ENCODE results near the gene RRAS.

RRAS gene

GRCh38 chr19:49677231-49677900 is 37.4 kb upstream of the RRAS start, which contains the start of gene PRMT1:
TSS of gene PRMT1 (plus strand) at chr19:49677271. CDS start at chr19:49677281, 10 bp downstream.
- no peak for DNase-seq (ENCODE audit: extremely low read depth in 1 of 2, low read depth in 1 of 2)

DNA sequence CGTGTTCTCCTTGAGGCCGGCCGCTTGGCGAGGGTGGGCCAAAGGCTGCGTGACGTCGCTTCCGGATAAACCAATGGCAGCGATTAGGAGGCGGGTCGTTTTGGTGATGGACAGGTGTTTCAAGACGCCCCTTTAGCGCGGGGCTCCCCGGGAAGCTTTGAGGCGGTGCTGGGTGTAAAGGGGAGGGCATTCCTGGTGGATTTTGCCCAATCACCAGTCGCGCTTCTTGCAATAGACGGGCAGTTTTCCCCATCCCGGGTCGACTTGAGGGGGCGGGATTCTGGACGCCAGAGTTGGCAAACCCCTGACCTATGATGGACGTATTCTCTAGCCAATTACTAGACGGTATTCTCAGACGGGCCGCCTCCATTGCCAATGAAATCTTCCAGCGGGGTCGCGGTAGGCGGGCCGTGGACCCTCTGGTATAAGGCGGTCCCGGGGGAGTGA is 36.9 kb upstream of the RRAS start:
- peak; percentile 97 to 99 for DNase-seq (ENCODE audit: extremely low read depth in 1 of 2, low read depth in 1 of 2)

DNA sequence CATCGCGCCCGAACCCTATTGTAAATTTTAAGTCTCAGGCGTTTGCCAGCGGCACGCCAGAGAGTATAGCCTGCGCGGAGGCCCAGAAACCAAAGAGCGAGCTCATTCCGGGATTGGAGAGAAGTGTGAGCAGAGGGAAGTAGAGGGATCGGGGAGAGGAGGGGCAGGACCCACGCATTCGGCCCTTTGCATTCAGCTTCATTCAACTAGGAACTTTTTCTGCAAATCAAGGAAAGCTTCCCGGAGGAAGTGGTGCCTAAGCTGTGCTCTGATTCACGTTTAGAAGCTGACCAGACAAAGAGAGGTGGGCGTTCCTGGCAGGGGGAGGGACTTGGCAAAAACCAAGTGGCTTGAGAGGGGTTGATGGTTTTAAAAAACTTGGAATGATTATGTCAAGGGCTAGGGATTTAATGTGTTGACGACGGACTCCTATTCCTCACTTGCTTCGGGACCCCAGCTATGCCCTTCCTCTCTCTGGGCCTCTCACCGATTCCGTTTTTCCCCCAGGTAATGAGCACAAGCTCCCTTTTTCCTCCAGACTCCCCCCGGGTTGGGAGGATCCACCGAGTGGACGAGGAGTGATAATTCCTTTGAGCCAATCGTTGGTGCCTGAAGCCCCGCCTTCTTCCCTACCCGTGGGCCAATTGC is 36.3 kb upstream of the RRAS start:
- peak; percentile 46 to 56 for DNase-seq (ENCODE audit: extremely low read depth in 1 of 2, low read depth in 1 of 2)

- DNase-seq (ENCODE audit: extremely low read depth in 1 of 2, low read depth in 1 of 2), result peak in 1 of 2 donors; percentile 59
Observed at GRCh38 chr19:49672131-49672919, 32.4 kb upstream of the RRAS start.

- no peak for DNase-seq (ENCODE audit: extremely low read depth in 1 of 2, low read depth in 1 of 2)
Observed at GRCh38 chr19:49669516-49669915, 29.6 kb upstream of the RRAS start.

DNA sequence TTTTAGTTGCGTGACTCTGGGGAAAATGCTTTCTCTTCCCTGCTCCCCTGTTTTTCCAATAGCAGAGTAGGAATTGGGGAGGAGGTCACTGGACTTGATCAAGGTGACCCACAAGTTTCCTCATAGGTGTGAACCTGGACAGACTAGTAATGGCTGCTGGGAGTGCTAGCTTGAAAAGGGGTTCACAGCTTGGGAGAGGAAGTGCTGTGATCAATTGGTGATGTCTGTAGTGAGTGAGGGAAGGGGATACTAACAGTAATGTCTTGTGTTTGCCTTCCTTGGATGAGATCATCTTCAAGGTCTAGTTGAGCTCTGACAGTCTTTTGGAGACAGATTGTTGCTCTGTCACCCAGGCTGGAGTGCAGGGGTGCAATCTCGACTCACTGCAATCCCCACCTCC is 27.5 kb upstream of the RRAS start:
- DNase-seq (ENCODE audit: extremely low read depth in 1 of 2, low read depth in 1 of 2), result no peak

DNA sequence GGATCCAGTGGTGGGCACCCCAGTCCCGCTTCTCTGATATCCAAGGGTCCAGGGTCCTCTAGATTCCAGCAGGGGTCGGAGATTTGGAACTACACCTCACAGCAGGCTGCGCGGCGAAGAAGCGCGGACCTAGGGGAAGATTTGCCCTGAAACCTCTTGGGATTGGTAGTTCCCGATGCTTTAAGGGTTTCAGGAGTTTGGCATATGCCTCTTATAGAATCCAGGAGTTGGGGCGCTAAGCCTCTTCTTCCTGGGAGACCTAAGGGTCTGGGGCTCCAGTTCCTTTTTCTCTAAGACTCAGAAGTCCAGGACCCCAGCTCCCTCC is 26.1 kb upstream of the RRAS start:
- no peak for DNase-seq (ENCODE audit: extremely low read depth in 1 of 2, low read depth in 1 of 2)

GRCh38 chr19:49665351-49666119 is 25.6 kb upstream of the RRAS start, which contains the start of the genes BCL2L12 and IRF3:
TSS of gene BCL2L12 (plus strand) at chr19:49665933. CDS start at chr19:49666693, 760 bp downstream.
TSS of gene IRF3 (minus strand) at chr19:49665857. CDS start at chr19:49664838, 1,019 bp downstream.
- DNase-seq (ENCODE audit: extremely low read depth in 1 of 2, low read depth in 1 of 2), result peak; percentile 94 to 97

- DNase-seq (ENCODE audit: extremely low read depth in 1 of 2, low read depth in 1 of 2), result no peak
Observed at GRCh38 chr19:49665036-49665350, 25.1 kb upstream of the RRAS start.

GRCh38 chr19:49664171-49665035 is 24.5 kb upstream of the RRAS start:
- DNase-seq (ENCODE audit: extremely low read depth in 1 of 2, low read depth in 1 of 2), result peak; percentile 75 to 84

DNA sequence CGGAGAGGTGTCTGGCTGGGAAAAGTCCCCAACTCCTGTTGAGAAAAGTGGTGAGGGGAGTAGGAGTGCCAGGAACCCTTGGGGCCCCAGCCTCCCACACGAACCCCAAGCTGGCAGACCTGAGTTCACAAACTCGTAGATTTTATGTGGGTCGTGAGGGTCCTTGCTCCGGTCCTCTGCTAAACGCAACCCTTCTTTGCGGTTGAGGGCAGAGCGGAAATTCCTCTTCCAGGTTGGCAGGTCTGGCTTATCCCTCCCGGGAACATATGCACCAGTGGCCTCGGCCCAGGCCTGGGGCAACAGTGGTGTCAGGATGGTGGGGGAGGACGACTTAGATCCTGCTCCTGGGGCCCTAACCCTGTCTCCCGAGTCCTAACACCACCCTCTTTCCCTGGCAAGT is 23.3 kb upstream of the RRAS start:
- DNase-seq (ENCODE audit: extremely low read depth in 1 of 2, low read depth in 1 of 2), result no peak

DNA sequence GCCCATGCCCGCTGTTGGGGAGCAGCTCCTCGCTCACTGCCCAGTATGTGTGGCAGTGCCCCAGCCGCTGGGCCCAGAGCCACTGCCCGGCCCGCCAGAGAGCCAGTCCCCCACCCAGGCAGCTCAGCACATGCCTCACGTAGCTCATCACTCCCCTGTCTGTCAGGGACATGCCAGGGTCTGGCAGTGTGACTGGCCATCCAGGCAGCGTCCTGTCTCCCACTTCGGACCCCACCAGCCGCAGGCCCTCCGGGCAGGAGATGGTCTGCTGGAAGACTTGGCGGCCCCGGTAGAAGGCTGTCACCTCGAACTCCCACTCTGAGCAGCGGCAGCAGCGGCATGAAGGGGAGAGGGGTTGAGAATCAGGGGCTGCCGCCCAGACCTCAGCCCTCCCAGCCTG is 22.1 kb upstream of the RRAS start:
- no peak for DNase-seq (ENCODE audit: extremely low read depth in 1 of 2, low read depth in 1 of 2)

DNA sequence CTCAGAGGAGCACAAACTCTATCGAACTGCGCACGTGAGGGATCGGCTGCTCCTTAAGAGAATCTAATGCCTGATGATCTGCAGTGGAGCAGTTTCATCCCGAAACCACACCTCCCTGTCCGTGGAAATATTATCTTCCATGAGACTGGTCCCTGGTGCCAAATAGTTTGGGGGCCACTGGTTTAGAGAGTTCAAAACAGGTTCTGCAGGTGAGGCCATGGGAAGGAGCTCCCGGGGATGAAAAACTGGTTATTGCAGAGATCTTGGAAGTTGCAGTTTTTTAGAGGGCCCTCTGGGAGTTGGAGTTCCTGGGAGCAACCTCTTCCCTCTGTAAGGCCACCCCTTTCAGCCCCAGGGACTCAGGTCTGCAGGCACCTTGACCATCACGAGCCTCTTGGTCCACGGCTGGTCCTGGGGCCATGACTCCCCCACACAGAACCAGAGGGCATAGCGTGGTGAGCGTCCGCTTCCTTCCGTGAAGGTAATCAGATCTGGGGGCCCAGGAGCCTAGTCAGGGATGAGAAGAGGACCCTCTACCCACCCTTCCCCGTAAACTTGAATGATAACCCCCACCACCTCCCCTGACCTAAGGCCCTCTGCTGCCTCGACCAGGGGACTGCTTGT is 20.5 kb upstream of the RRAS start:
- no peak for DNase-seq (ENCODE audit: extremely low read depth in 1 of 2, low read depth in 1 of 2)

DNA sequence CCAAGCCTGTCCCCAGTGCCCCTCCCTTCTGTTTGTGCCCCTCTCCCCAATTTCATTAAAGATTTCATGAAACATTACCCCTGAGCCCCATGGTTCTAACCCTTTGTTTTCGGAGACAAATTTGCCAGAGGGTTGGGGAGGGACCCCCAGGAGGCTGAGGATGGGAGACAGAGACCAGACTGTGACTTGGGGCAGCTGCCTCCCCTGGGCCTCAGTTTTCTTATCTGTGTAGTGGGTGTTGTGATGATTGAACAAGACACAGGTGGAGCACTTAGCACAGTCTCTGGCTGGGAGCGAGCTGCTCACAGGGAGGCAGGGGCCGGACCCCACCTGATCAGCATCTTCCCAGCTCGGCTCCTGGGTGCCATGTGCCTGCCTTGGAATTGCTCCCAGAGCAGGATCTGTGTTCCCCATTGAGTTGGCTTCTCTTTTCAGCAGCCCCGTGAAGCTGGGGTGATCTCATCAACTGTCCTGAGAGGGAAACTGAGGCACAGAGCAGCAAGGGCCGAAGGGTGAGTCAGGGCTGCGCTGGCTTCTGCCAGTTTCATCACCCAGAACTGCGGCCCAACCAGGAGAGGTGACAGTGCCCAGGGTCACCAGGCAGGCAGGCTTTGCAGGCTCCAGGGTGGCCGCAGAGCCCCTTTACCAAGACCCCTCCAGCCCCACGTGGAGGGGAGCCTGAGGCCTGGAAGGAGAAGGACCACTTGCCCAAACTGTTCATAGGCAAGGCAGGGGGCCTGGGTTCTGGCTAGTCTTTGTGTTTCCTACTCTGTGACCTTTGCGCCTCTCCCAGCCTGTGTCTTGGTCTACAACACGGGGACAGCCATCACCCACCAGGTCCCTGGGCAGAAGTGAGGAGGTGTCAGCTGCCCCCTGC is 18.9 kb upstream of the RRAS start:
- no peak for DNase-seq (ENCODE audit: extremely low read depth in 1 of 2, low read depth in 1 of 2)

DNA sequence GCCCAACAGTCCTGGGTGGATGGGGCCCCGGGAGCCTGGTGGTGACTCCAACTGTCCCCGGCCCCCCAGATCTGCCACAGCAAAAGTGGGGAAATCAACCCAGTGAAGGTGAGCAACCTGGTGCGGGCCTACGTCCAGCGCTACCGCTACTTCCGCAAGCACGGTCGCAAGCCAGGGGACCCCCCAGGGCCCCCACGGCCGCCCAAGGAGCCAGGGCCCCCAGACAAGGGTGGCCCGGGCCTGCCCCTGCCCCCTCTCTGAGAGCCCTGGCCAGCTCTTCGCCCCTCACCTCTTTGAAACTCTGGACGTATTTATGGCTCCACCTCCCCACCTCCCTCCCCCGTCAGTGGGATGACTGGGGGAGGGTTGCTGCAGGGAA is 18.2 kb upstream of the RRAS start:
- DNase-seq (ENCODE audit: extremely low read depth in 1 of 2, low read depth in 1 of 2), result no peak

DNA sequence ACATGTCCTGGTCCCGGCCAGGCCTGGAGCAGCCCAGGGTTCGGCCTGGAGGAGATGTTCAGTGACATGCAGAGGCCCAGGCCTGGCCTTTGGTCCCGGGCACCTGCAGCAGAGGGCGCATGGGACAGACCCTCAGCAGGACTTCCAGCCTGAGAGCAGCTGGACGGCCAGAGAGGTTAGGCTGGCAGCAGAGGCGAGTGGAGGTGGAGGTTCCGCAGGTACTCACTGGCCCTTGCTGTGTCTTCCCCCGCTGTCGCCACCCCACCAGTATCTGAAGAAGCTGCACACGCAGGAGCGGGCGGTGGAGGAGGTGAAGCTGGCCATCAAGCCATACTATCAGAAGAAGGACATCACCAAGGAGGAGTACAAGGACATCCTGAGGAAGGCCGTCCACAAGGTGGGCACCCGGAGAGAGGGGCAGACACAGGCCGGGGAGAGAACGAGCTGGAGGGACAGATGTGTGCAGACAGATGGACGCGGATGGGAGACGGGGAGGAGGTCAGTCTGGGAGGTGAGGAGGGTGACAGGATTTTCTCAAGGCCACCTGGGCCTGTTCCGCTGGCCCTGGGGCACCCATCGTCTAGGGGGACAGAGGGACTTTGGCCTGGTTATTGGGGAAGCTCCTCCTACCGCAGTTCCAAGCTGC is 17.7 kb upstream of the RRAS start:
- no peak for DNase-seq (ENCODE audit: extremely low read depth in 1 of 2, low read depth in 1 of 2)

DNA sequence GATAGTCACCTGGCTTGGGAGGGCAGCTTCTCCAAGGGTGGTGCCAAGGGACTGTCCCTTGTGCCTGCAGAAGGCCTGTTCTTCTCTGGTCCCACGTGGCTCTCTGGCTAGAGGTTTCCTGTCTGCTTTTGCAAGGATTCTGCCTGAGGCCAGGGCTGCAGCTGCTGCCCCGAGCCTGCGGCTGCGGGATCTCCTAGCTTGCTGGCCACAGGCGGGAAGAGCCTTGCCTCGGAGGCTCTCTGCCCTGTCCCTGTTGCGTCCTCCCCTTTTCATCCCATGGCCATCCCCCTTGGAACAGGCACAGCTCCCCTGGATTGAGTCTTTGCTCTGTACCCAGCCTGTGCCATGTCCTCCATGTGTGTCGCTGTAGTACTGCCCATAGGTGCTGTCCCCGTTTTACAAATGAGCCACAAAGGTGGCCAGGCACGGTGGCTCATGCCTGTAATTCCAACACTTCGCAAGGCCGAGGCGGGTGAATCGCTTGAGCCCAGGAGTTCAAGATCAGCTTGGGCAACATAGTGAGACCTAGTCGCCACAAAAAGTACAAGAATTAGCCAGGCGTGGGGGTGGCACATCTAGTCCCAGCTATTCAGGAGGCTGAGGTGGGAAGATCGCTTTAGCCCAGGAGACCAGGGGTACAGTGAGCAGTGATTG is 16.6 kb upstream of the RRAS start:
- DNase-seq (ENCODE audit: extremely low read depth in 1 of 2, low read depth in 1 of 2), result no peak

Measured in stimulated activated CD8-positive, alpha-beta memory T cell treated with anti-CD3 and anti-CD28 coated beads, Interleukin-7, amount 100 ng/mL, for 48 hours (primary cell).